NOMO-1 treated with dmso at 0.1 percent for 144 hours (cell line): ENCODE data around the gene LGALSL.

ENCODE experiments used
- DNase-seq: peaks from one replicate; lab custom pipeline; 2025; ENCODE audit not compliant: unreplicated experiment; lab: John Stamatoyannopoulos, UW

The LGALSL gene

GRCh38 chr2:64470071-64470470, 16.1 kb downstream of the LGALSL start:
- DNase-seq = no peak

- DNase-seq = no peak
These were observed 16.9 kb downstream of the LGALSL start for GRCh38 chr2:64470766-64471295.

GRCh38 chr2:64471600-64471999, 17.6 kb downstream of the LGALSL start:
- no peak for DNase-seq

GRCh38 chr2:64472881-64473280, 18.9 kb downstream of the LGALSL start:
- DNase-seq = no peak

- peak; percentile 59 for DNase-seq
These were observed 20.2 kb downstream of the LGALSL start for GRCh38 chr2:64474121-64474571.

GRCh38 chr2:64474636-64475035, 20.7 kb downstream of the LGALSL start:
- no peak for DNase-seq

- DNase-seq = no peak
These were observed 23.1 kb downstream of the LGALSL start for GRCh38 chr2:64477037-64477436.

- no peak for DNase-seq
These were observed 24.0 kb downstream of the LGALSL start for GRCh38 chr2:64477979-64478378.

- DNase-seq = no peak
These were observed 24.7 kb downstream of the LGALSL start for GRCh38 chr2:64478502-64479230.

- no peak for DNase-seq
These were observed 25.5 kb downstream of the LGALSL start for GRCh38 chr2:64479259-64480117.

GRCh38 chr2:64481665-64482064, 27.7 kb downstream of the LGALSL start:
- DNase-seq = no peak

GRCh38 chr2:64482243-64482642, 28.3 kb downstream of the LGALSL start:
- no peak for DNase-seq

- no peak for DNase-seq
These were observed 29.0 kb downstream of the LGALSL start for GRCh38 chr2:64482765-64483504.

GRCh38 chr2:64485331-64485730, 31.4 kb downstream of the LGALSL start:
- no peak for DNase-seq

- DNase-seq = no peak
These were observed 32.0 kb downstream of the LGALSL start for GRCh38 chr2:64485961-64486360.

GRCh38 chr2:64487256-64488049, 33.5 kb downstream of the LGALSL start:
- DNase-seq = no peak

GRCh38 chr2:64488050-64488974, 34.4 kb downstream of the LGALSL start:
- DNase-seq = peak; percentile 38

GRCh38 chr2:64489081-64489751, 35.3 kb downstream of the LGALSL start:
- no peak for DNase-seq

GRCh38 chr2:64491426-64491825, 37.5 kb downstream of the LGALSL start:
- no peak for DNase-seq
